PC-3 (cell line): ENCODE data around the gene SSX3.
"Not testable (repeated sequence)": the region's sequence is repeated elsewhere in the genome, so short reads cannot be mapped to it uniquely, and the experiment has no call there.

Experiments used
- EZH2 ChIP-seq: fragments of 300-600 bp; sonication (generic); IDR thresholded peaks from one replicate; pipeline ENCODE4 v1.6.1; 2017; ENCODE audit warnings: antibody characterized with exemption, mild to moderate bottlenecking, low read length; ENCODE audit not compliant: unreplicated experiment
- TF ChIP-seq, protein P1 (sequence below): fragments of 300-600 bp; sonication (generic); conservative IDR thresholded peaks from 2 replicates; pipeline ENCODE4 v1.5.1; 2017; ENCODE audit warnings: antibody characterized with exemption, low read depth, mild to moderate bottlenecking, low read length

DNA sequence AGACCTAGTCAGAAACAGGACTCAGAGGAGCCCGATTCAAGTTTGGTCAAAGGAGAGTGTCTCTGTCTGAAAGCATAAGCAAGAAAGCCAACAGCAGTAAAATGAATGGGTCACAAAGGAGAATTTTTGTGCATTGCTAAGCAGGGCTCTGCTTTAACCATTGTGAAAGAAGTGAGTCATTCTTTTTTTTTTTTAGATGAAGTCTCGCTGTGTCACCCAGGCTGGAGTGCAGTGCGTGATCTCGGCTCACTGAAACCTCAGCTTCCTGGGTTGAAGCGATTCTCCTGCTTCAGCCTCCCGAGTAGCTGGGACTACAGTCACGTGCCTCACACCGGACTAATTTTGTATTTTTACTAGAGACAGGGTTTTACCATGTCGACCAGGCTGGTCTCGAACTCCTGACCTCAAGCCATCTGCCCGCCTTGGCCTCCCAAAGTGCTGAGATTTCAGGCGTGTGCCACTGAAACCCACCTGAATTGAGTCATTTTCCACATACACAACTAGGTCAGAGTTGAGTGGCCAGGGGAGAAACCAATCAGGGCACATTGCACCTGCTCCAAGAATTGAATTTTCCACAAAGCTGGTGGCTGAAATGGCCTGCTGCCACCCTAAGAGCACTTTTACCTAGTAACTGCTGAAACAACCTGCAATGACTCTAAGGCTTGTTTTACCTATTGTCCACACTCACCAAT, 11.4 kb upstream of the SSX3 start:
- TF ChIP-seq, protein P1, sequence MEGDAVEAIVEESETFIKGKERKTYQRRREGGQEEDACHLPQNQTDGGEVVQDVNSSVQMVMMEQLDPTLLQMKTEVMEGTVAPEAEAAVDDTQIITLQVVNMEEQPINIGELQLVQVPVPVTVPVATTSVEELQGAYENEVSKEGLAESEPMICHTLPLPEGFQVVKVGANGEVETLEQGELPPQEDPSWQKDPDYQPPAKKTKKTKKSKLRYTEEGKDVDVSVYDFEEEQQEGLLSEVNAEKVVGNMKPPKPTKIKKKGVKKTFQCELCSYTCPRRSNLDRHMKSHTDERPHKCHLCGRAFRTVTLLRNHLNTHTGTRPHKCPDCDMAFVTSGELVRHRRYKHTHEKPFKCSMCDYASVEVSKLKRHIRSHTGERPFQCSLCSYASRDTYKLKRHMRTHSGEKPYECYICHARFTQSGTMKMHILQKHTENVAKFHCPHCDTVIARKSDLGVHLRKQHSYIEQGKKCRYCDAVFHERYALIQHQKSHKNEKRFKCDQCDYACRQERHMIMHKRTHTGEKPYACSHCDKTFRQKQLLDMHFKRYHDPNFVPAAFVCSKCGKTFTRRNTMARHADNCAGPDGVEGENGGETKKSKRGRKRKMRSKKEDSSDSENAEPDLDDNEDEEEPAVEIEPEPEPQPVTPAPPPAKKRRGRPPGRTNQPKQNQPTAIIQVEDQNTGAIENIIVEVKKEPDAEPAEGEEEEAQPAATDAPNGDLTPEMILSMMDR = not testable (repeated sequence)
- TF ChIP-seq EZH2 = not testable (repeated sequence)
